ENCODE data around the gene ZSCAN26. TPM values are rescaled to one million over a fixed set of nuclear protein-coding genes. Genes with fewer than 3 reads are reported as not detected.

Gene ZSCAN26
- total RNA-seq: 16.3 and 18.5 TPM in 2 replicates

GRCh38 chr6:28266962-28267694, at the start of gene ZSCAN26:
Gene ZSCAN26, plus strand, starts transcription at chr6:28267143. Its CDS starts 4,777 bp downstream, at chr6:28271920.

DNA sequence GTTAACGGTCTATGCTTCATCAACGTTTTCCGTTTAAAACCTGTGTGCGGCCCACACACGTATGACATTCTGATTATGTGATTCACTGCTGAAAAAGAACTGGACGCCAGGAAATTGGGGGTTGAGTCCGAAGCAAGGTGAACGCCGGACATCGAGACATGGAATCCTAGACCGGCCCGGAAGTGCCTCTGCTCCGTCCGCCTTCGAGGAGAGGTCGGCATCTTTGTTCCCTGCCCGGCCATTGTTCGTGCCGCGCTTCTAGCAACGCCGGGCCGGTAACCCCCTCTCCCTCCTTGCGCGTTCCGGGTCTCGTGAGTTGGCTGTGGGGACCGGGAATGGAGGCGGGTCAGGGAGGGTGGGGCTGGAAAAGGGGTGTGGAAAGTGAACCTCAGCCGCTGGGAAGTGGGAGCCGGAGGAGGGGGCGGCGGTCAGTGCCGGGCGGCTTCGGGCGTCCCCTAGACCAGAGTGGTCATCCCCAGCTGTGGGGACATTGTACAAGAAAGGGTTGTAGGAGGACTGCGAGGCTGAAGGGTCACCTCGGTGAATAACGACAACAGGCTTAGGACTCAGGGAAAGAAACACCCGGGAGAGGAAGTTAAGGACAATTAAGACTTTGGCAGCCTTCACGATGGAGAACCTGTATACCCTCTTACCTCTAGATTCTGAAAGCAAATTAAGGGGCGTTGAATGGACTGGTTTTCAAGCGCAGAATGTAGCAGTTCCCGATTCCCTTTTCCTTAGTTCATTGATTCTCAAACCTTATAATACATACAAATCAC, 41.7 kb upstream of the ZSCAN26 start, which contains the start of gene ZSCAN9:
TSS of gene ZSCAN9 (plus strand) at position 220 of the 779 bp plus-strand sequence. CDS start 1,810 bp downstream, outside the sequence.

GRCh38 chr6:28252009-28252975, 14.7 kb upstream of the ZSCAN26 start, which contains the start of gene ZKSCAN4:
Gene ZKSCAN4, minus strand, starts transcription at chr6:28252269. Its CDS starts 289 bp downstream, at chr6:28251980.

GRCh38 chr6:28258877-28259777, 7.8 kb upstream of the ZSCAN26 start, which contains the start of gene NKAPL:
Gene NKAPL, plus strand, starts transcription at chr6:28259297. Its CDS starts 75 bp downstream, at chr6:28259372.

DNA sequence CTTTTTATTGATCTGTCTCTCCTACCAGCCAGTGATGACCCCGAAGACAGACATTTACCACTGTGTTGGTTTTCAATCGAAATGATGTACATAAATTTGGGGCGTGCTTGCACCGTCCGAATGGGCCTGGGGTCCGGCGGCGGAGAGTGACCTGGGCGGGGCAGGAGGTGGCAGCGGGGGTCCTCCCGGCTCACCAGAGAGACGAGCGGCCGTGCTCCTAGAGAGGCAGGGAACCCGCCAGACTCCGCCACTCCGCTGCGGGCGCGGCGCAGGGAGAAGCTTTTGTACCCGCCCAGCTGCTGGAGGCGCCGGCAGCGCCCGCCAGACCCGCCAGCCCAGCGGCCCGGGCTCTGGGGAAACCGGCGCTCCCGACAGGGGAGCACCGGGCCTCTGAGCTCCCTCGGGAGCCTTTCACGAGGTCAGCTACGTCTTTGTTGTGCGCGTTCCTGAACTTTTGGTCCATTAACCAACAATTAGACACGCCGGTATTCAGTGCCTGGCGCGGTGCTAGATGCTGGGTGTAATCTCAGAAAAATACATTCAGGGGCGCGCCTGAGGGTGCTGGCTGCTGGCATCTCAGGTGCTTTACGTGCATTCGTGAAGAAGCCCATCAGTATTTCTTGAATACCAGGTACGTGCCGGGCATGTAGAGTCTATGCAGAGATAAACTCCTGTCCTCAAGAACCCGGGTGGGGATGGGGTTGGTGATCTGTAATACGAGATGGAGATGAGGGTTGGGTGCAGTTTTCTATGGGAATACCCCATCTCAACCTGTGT, 14.5 kb downstream of the ZSCAN26 start, which contains the start of gene PGBD1:
TSS of gene PGBD1 (plus strand) at position 285 of the 777 bp plus-strand sequence. CDS start 2,242 bp downstream, outside the sequence.

Other genes starting within 250 kb of the ZSCAN26 start
- 0.18 and 0.30 TPM in 2 replicates for gene ZNF165, start 186.6 kb upstream of the ZSCAN26 start, total RNA-seq
- 1.4 and 2.4 TPM in 2 replicates for gene ZSCAN16, start 142.5 kb upstream of the ZSCAN26 start, total RNA-seq
- gene ZKSCAN8, start 125.3 kb upstream of the ZSCAN26 start, total RNA-seq: 20.2 and 22.2 TPM in 2 replicates
- gene ZSCAN9, start 41.9 kb upstream of the ZSCAN26 start, total RNA-seq: 12.2 and 14.3 TPM in 2 replicates
- 3.8 and 6.2 TPM in 2 replicates for gene ZKSCAN4, start 14.9 kb upstream of the ZSCAN26 start, total RNA-seq
- 0.89 and 1.9 TPM in 2 replicates for gene NKAPL, start 7.8 kb upstream of the ZSCAN26 start, total RNA-seq
- 5.6 and 6.5 TPM in 2 replicates for gene PGBD1, start 14.4 kb downstream of the ZSCAN26 start, total RNA-seq
- gene ZSCAN31, start 69.0 kb downstream of the ZSCAN26 start, total RNA-seq: 1.8 and 2.0 TPM in 2 replicates
- 6.2 and 6.7 TPM in 2 replicates for gene ZKSCAN3, start 82.8 kb downstream of the ZSCAN26 start, total RNA-seq
- gene ZSCAN12, start 132.6 kb downstream of the ZSCAN26 start, total RNA-seq: 6.7 and 7.7 TPM in 2 replicates
- gene ZSCAN23, start 176.3 kb downstream of the ZSCAN26 start, total RNA-seq: 3.3 and 7.4 TPM in 2 replicates
- not detected in 2 replicates for gene GPX6, start 248.7 kb downstream of the ZSCAN26 start, total RNA-seq